Measurements from ENCODE around the gene ATP8A2.

DNA sequence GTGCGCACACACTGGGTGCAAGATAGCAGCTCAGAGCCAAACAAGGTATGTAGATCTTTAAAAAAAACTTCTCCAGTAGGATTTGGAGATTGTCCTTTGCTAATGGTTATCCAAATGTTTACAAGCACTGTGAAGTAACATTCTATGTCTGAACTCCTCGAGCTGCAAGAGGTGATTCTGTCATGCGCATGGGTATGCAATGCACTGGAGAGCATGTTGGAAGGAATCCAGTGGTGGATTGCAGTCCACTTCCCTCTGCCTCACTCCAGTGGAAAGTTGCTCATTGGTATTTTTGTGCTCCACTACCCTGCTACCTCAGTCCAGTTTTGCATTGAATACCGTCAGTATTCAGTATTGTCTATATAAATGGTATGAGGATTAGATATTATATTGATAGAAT is 132.1 kb downstream of the ATP8A2 start:
- TF ChIP-seq ZNF274 (IDR thresholded peaks at IDR 0.05; ENCODE audit: low read depth, low read length) = no peak
- TF ChIP-seq YY1 (IDR thresholded peaks at IDR 0.05; ENCODE audit: insufficient read depth, insufficient read length) = no peak
- no peak for TF ChIP-seq SUZ12 (IDR thresholded peaks at IDR 0.05; ENCODE audit: extremely low read depth, insufficient read depth, insufficient read length)

Data from NT2/D1 (cell line).